IPS-NIHi7 (cell line): Measurements from ENCODE around the gene ESR1.
A peak's percentile ranks its signal among the peaks of the same experiment; 100 is the strongest.

Experiments used
- DNase-seq: peaks from one replicate; pipeline ENCODE4 v3.0.0; 2012; ENCODE audit warnings: mixed read lengths; ENCODE audit errors: extremely low spot score

ESR1 gene

DNA sequence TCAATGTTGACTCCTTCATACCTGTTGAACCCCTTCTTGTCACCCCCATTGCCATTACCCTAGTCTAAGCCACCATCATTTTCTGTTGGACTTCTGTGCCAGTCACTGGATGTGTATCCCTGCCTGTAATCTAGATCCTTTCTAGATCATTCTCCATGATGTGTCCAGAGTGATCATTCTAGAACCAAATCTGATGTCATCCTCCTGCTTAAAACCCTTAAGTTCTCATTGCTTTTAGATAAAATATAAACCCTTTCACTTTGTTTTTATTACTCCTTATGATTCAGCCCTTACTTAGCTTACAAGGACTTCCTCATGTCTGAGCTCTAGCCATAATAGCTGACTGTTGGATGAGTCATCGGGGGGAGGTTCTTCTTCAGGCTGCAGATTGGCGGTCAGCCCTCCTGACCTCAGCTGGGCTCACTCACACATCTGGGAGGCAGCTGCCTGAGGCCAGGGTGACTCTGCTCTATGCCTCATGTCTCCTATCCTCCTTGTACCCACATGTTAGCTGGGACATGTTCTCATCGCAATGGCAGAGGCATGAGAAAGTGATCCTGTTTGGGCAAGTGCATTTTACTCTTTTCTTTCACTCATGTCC lies 287.6 kb downstream of the ESR1 start:
- peak; percentile 56 for DNase-seq

DNA sequence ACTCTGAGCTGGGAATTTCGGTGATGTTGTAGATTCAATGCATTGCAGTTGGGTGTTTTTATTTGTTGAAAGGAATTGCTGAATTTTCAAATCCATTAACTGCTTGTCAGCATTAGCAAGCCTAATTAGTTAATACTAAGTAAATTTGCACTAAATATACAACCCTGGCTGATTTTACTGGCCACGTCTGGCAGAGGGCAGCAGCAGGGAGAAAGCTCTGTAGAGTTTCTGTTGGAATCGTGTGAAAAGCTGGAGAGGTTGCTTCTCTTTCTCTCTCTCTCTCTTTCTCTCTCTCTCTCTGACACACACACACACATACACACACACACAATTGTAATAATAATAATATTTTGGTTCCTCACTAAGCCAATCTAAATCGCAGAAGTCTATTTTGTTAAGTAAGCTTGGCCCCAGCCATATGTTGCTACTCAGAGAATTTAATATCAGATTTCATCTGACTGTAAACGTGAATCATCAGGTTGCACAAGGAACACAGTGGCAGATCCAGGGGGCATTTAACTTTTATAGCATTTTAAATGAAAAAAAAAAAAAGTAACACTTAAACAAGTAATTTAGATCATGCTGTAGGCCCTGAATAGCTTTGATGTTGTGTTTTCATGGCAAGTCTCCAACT lies 289.5 kb downstream of the ESR1 start:
- no peak for DNase-seq

DNA sequence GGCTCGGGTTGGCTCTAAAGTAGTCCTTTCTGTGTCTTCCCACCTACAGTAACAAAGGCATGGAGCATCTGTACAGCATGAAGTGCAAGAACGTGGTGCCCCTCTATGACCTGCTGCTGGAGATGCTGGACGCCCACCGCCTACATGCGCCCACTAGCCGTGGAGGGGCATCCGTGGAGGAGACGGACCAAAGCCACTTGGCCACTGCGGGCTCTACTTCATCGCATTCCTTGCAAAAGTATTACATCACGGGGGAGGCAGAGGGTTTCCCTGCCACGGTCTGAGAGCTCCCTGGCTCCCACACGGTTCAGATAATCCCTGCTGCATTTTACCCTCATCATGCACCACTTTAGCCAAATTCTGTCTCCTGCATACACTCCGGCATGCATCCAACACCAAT lies 291.2 kb downstream of the ESR1 start:
- DNase-seq: no peak

DNA sequence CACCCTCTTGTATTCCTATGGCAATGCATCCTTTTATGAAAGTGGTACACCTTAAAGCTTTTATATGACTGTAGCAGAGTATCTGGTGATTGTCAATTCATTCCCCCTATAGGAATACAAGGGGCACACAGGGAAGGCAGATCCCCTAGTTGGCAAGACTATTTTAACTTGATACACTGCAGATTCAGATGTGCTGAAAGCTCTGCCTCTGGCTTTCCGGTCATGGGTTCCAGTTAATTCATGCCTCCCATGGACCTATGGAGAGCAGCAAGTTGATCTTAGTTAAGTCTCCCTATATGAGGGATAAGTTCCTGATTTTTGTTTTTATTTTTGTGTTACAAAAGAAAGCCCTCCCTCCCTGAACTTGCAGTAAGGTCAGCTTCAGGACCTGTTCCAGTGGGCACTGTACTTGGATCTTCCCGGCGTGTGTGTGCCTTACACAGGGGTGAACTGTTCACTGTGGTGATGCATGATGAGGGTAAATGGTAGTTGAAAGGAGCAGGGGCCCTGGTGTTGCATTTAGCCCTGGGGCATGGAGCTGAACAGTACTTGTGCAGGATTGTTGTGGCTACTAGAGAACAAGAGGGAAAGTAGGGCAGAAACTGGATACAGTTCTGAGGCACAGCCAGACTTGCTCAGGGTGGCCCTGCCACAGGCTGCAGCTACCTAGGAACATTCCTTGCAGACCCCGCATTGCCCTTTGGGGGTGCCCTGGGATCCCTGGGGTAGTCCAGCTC lies 292.1 kb downstream of the ESR1 start:
- no peak for DNase-seq

DNA sequence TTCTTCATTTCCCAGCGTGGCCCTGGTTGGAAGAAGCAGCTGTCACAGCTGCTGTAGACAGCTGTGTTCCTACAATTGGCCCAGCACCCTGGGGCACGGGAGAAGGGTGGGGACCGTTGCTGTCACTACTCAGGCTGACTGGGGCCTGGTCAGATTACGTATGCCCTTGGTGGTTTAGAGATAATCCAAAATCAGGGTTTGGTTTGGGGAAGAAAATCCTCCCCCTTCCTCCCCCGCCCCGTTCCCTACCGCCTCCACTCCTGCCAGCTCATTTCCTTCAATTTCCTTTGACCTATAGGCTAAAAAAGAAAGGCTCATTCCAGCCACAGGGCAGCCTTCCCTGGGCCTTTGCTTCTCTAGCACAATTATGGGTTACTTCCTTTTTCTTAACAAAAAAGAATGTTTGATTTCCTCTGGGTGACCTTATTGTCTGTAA lies 292.7 kb downstream of the ESR1 start:
- DNase-seq: peak; percentile 33

DNA sequence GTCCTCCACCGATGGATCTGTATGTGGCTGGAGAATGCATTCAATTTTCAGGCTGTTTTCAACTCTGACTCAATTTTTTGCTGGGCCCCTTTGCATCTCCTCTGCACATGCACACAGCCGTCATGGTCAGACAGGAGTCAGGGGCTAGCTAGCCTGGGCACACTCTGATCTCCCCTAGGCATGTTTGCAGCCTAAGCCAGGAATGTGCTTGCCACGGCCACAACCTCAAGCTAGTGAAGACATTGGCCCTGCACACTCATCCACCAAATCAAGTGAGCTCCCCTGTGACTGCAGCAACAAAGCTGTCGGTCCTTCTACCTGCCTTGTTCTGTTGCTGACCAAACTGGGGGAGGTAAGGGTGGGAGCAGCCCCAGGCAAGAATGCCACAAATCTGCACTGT lies 300.5 kb downstream of the ESR1 start:
- no peak for DNase-seq

DNA sequence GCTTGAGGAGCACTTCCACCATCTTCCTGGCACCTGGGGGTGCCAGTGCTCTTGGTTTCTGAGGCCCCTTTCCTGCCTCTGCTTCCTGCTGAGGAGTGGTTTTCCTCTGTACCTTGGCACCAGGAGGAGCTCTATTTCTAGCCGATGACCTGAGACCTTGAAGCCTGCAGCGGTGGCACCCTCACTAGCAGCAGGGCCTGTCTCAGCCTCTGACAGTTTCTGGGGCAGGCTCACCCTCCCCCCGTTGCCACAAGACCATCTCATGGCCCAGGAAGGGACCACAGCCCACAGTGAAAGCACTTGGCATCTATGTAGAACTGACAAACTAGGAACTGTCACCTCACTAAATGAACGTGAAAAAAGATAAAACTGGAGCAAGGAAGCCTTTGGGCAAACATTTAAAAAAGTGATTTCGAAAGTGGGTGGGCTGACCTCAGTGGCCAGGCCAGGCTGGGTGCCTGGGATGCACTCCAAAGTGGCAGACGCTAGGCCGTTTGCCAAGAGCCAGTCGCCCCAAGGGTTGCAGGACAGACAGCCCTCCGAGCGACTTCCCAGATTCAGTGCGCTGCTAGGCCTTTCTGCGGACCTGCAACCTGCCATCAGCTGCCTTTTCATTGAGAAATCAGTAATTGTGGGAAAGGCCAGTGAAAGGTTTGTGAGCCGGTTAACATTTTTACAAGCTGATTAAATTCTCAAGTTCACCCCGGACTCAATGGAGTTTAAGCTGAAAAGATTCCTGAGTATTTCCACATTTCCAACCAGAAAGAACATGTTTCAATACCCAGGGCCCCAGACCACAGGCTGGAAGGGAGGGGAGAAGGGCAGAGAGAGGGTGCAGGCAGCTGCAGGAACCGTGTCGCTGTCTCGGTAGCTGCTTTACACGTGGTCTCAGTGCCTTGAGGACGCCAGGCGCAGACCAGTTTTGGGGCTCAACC lies 303.7 kb downstream of the ESR1 start:
- no peak for DNase-seq

DNA sequence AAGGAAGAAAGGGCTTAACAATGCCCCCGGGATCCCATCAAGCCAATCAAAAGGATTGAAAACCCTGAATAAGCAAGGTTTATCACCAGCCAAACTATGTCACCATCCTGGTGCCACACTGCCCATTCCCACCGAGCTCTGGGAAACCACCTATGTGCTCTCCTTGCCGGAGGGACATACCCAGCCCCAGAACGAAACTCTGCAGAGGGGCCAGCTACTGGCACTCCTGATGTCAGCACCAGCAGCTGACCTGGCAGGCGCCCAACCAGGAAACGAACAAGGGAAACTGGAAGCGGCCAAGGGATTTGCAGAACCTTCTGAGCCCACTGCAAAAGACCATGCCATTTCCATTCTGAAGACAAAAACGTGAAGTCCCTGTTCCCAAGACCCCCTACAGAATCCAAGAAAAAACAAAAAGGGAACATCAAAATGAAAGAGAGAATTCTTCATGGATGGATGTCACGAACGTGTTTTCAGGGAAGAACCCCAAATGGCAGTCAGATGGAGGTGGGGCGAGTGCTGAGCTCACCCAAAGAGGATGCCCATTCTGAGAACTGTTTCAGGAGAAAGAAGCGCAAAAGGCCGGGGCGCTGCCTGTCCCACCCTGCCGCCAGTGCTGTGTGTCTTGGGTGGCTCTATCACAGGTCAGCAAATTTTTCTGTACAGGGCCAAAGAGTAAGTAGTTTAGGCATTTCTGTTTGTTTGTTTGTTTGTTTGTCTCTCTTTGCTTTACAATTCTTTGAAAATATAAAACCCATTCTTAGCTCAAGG lies 305.2 kb downstream of the ESR1 start:
- no peak for DNase-seq

DNA sequence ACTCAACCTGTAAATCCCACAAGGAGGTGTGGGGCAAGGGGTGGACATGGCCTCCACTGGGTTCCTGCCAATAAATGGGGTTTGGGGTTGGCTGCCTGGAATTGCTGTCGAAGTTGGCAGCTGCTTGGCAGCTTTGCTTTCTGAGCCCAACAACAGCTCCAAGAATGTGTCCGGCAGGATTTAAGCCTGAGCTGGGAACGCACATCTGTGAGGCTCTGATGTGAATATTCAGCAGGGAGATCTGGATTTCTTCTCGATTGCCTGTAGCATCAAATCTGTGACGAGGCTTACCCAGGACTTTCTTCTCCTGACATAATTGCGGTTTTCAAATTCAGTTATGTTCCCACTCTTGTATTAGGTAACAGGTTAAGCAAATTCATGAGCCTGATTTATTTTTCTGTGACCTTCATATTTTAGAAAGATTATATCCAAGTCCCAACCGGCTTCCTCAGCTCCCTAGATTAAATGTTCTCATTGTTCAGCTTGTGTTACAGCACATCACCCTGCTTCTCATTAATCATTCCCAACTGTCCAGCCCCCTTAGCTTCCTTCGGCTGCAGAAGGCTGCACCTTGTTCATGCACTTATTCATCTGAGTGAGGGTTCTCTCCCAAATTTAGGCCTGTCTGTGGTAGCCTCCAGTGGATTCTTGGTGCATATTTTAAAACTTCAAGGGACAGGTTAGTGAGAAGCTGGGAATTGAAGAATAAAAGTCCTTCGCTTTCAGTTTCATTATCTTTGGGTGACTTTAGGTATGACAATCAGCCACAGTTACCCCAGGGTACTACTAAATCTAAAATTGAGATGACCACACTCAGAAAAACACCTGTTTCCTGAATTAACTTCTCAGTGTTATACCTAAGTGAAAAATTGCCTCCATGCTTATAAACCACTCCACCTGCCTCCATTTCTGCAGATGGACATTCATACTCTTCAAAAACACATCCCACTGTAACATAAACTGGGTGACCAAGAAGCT lies 310.0 kb downstream of the ESR1 start:
- no peak for DNase-seq

DNA sequence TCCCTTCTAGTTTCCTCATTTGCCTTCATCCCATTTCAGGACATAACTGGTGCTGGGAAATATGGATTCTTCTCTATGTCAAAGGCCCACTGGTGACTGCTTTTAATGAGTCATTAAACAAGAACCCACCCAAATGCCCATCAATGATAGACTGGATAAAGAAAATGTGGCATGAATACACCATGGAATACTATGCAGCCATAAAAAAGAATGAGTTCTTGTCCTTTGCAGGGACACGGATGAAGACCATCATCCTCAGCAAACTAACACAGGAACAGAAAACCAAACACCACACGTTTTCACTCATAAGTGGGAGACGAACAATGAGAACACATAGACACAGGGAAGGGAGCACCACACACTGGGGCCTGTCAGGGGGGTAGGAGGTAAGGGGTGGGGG lies 310.7 kb downstream of the ESR1 start:
- DNase-seq: no peak

DNA sequence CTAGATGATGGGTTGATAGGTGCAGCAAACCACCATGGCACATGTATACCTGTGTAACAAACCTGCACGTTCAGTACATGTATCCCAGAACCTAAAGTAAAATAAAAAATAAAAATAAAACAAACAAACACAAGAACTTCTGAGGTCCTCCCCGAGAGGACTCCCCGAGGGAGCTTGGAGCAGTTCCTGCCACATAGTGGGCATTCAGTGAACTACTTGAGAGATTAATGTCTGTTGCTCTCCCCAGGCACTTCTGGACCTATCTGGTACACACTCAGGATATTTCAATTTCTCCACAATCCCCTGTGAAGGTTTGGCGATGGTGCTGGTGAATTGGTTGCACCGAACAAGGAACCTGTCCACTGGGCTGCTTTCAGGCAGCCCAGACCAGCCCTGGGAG lies 311.2 kb downstream of the ESR1 start:
- no peak for DNase-seq

DNA sequence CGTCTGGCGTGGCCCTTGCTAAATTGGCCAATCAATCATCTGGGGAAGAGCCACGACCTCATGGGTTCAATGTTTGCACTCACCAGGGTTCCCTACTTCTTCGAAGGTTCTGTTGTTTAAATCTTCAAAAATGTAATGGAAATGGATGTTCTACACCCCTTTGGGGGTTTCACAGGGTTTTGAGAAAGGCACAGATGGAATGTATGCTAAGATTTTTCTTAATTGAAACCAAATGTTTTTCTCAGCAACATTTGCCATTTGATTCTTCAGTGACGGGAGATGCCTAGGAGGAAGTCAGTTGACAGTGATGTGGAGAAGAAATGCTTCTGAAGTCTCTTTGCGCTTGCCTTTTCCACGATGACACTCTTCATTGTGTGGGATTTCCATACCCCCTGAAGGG lies 312.3 kb downstream of the ESR1 start:
- no peak for DNase-seq

DNA sequence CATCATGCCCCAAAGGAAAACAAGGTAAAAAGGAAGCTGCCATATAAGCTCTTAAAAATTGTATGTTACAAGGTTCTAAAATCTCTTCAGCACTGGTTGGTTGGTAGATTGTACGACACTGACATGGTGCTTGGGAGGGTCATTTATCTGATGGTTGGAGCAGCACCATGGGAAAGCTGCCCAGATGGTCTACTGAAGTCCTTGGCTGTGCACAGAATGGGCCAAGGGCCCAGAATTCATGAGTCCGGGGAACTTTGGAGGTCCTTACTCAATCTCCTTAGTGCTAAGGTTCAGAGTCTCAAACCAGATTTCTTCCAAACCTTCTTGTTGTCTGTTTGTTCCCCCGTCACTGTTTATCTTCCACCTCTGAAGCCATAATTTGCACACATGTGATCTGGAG lies 314.4 kb downstream of the ESR1 start:
- no peak for DNase-seq

DNA sequence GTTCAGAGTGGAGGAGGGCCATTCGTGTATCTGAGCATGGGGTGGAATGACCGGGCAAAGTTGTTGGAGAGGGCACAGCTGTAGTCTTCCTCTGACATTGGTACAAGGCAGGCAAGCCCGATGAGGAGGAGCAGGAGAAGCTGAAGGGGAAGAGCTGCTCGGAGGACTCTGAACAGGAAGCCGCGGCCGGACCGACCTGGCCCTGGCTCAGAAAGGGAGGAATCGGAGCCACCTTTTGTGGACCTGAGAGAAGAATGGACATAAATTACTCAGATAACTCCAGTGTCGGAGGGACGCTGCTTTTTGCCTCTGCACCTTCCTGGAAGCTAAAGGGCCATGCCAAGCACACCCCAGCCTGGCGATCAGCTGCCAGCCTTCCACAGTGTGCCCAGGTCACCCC lies 315.0 kb downstream of the ESR1 start:
- DNase-seq: no peak

DNA sequence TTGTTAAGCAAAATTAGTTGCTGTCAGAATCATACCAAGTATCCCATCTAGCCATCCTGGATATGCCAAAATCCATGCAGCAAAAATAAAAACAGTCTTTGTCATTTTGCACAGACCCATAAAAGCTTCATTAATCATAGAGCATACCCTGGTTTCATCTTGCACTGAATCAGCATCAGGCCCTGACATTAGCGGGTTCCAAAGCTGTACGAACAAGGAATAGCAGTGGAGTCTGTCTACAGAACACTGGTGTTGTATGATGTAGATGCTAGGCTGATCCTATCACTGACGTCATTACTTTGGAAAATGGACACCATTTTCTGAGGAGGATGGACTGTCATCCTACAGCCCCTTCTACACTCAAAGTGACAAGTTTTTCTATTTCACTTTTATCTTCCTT lies 315.6 kb downstream of the ESR1 start:
- DNase-seq: no peak

DNA sequence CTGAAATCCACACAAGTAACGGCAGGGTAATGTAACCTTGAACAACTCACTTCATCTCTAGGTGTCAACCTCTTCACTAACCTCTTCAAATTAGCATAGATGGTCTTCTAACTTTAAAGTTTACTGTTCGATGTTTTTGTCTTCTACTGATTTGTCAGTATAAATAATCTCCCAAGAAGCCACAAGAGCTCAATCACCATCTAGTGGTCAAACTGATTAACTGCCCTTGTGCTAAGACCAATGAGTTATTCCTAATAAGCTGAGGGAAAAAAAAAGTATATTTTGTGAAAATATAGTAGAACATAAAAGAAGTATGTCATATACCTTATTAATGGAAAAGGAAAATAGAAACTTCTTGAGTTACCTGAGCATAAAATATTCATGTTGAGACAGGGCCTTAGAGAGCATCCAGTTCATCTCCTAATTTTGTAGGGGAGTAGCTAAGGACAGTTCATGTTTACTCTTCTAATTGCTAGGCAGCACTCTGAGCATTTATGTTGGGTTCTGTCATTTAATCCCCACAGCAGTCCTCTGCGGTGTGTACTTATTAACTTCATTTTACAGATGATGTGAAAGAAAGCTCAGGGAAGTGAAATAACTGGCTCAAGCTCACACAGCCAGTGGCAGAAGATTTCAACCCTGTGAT lies 317.1 kb downstream of the ESR1 start:
- peak; percentile 44 for DNase-seq

DNA sequence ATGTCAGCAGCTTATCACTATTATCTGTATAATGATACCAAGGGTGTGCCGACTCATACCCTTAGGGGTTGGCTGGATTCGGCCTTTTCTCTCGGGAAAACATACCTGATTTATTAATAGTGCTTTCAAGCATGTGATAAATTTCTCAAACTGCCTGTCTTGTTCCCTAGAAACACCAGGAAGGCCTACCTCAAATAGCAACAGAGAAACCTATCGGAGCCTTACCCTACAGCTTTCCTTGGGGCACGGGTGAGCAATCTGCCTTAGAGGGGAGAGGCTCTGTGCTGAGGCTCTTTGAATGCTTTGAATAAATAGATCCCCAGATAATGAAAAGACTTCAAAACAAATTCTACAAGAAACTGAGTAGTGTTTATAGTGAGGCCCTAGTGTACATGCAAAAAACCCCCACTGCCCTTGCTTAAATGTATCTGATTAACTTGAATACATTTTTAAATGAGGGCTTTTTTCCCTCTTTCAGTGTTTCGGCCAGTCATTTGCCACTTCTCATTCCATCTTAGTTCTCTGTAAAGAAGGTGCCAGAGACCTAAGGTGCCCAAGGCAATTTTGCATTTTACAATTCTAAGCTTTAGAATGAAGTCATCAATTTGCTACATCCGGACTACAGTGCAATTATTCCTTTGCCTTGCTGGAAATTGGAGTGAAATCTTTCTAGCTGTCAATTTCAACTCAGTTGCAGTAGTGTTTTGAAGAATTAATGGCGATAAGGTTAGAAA lies 320.1 kb downstream of the ESR1 start:
- DNase-seq: no peak

DNA sequence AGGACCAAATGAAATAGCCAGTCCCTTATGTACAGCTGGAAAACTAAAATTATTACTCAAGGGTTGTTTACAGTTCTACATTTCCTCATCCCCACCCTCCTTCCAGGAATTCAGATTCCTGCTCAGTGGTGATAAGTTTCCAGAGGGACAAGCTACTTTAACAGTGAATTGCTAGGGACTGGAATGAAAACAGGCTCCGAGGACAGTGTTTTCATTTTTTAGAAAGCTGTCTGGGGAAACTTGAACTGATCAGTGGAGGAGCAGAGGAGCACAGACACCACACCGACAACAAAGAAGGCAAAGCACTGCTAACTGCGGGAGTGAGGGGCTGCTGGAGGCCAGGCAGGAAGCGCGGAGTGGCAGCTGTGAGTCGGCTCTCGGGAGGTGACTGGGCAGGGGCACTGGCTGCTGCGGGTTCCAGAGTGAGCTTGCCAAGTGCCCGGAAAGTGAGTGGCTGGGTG lies 322.2 kb downstream of the ESR1 start:
- peak; percentile 38 for DNase-seq

DNA sequence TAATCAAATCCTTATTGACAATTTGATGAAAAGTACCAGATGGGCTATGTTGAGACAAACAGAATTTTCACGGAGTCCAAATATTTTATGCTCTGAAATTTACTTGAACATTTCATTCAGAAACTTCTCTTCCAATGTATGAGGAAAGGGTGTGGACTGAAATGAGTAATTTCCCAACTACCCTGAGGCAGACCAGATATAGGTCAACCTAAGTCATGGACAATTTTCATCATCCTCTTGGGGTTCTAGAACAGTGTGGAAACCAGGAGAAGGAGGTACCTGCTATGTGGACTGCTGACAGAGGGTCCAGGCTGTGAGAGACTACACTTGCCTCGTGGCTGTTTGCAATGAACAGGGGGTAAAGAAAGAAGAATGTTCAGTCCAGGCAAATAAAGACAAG lies 323.0 kb downstream of the ESR1 start:
- DNase-seq: no peak
